Stimulated activated CD4-positive, alpha-beta T cell treated with anti-CD3 and anti-CD28 coated beads, Interleukin-4, amount 100 ng/mL, for 48 hours (primary cell): ENCODE results near the gene ZSCAN9.

Experiments
- DNase-seq, 2 donors: peaks; one replicate each; pipeline ENCODE4 v3.0.0-alpha.2; 2020; ENCODE audit warnings: low read depth in 2 of 2

The ZSCAN9 gene

DNA sequence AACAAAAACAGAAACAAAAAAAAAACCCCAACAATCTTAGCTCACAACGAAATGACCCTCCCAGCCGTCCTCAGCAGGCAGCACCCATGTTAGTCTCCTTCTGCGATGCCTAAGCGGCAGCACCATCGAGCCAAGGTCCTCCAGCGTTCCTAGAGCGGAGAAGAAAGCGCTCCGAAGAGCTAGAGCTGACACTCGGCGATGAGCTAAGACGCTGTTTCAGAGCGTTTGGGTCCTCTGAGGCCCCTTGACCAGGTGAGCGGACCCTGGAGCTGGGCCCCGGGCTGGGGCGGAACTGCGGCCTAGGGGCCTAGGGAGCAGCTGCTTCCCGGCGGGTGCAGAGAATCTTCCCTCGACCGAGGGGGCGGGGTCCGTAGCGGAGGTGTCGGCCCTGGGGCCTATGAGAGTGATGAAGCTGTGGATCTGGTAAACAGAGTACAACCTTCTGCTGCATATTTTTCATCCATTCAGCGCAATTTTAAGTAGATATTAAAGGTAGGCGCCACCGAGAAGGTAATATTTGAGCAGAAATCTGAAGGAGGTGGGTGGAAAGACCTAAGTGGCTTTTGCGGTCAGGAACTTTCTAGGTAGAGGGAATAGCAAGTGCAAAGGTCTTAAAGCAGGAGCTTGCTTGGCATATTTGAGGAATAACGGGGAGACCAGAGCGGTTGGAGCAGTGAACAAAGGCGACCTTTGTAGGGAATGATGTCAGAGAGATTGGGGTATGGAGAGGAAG lies 42.1 kb downstream of the ZSCAN9 start, which contains the start of gene ZSCAN26:
Gene ZSCAN26, plus strand, starts transcription at position 182 of the 733 bp plus-strand sequence. CDS start 4,777 bp downstream, outside the sequence.
- peak; percentile 77 for DNase-seq

DNA sequence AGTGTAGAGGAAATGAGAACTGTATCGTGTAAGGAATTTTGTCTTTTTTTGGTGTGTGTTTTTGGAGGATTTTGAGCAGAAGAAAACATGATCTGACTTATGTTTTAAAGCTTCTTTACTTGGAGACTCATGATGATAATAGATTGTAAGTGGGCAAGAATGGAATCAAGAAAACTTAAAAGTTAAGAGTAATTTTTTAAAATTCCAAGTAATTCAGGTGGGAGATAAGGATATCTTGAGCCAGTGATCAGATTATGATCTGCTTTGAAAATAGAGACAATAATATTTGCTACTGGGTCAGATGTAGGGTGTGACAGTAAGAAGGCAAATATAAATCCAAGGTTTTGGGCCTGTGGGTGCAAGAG lies 42.6 kb downstream of the ZSCAN9 start:
- no peak for DNase-seq

DNA sequence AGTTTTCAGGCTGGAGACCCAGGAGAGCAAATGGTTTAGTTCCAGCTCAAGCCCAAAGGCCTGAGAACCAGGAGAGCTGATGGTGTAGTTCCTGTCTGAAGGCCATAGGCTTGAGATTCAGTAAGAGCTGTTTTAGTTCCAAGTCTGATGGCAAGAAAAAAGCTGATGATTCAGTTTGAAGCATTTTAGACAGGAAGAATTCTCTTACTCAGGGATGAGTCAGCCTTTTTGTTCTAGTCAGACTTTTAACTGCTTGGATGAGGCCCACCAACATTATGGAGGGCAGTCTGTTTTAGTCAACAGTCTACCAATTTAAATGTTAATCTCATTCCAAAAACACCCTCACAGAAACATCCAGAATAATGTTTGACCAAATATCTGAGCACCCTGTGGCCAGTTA lies 44.4 kb downstream of the ZSCAN9 start:
- no peak for DNase-seq

DNA sequence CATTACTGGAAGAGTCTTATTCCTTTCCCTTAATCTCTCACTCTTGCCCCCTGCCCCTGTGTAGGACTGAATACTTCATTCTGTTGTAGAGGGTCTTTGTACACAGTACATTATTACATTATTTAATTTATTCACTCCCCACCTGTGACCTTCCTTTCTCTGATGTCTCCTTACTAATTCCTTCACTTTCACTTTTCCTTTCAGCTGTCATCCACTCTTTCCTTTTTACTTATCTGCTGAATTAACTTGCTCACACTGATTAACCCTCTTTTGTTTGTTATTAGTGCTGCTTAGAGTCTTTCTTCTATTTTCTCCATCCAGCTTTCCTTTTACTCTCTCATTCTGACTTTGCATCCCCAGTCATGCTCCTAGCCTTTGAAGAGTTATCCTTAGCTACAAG lies 49.8 kb downstream of the ZSCAN9 start:
- no peak for DNase-seq

DNA sequence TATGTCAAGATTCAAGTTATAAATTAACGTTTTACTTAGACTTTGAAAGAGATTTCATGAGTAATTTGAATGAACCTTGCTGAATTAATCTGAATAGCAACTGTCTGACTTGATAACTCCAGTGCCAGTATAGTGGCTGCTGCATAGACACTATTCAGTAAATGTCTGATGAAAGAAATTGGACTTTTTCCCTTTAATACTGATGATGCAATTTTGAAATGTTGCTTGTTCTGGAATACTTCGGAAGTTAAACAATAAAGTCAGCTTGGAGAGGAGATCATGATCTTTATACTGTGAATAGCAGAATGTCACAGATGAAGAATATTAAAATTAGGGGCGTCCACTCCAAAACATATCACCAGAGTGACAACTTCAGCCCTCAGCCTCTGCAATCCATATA lies 52.7 kb downstream of the ZSCAN9 start:
- DNase-seq: no peak

DNA sequence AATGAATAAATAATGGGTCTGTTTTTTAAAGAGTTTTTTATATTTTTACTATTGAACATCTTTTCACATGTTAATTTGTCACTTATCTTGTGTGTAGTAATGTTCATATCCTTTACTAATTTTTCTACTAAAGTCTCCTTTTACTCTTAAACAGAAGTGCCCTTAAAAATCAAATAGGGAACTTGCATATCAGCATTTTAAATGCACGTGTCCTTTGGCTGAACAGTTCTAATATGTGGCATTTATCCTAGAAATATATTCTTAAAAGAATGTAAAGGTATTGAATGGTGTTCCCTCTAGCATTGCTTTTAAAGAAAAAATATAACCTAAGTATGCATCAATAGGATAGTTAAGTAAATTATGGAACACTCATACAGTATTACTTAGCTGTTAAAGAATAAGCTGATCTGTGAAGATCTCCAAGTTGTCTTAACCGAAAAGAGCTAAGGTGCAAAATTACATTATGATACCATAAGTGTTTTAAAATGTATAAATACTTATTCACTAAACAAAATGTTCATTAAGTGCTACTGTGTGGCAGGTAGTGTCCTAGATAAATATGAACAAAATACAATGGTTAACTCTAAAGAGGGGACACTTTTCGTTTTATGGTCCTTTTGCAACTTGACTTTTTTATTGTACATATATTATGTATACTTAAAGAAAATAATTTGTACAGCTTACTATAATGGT lies 55.7 kb downstream of the ZSCAN9 start:
- no peak for DNase-seq

DNA sequence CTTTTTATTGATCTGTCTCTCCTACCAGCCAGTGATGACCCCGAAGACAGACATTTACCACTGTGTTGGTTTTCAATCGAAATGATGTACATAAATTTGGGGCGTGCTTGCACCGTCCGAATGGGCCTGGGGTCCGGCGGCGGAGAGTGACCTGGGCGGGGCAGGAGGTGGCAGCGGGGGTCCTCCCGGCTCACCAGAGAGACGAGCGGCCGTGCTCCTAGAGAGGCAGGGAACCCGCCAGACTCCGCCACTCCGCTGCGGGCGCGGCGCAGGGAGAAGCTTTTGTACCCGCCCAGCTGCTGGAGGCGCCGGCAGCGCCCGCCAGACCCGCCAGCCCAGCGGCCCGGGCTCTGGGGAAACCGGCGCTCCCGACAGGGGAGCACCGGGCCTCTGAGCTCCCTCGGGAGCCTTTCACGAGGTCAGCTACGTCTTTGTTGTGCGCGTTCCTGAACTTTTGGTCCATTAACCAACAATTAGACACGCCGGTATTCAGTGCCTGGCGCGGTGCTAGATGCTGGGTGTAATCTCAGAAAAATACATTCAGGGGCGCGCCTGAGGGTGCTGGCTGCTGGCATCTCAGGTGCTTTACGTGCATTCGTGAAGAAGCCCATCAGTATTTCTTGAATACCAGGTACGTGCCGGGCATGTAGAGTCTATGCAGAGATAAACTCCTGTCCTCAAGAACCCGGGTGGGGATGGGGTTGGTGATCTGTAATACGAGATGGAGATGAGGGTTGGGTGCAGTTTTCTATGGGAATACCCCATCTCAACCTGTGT lies 56.4 kb downstream of the ZSCAN9 start, which contains the start of gene PGBD1:
Gene PGBD1, plus strand, starts transcription at position 285 of the 777 bp plus-strand sequence. CDS start 2,242 bp downstream, outside the sequence.
- DNase-seq: peak; percentile 46 to 51

DNA sequence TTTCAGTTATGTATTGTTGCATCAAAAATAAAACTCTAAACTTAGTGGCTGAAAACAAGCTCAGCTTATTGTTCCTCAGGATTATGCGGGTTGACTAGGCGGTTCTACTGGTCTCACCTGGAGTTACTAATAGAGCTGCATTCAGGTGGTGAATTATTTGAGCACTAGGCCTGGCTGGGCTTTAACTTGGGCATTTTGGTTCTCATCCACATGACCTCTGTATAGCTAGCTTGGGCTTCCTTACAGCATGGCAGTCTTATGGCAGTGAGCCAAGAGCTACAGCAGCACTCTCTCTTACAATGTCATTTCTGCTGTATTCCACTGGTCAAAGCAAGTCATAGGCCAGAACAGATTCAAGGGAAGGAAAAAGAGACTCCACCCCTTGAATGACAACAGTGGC lies 57.9 kb downstream of the ZSCAN9 start:
- no peak for DNase-seq
